ENCODE results near the gene LILRB3. TPM values are rescaled to one million over a fixed set of nuclear protein-coding genes. Genes with fewer than 3 reads are reported as not detected.

Gene LILRB3
- total RNA-seq, 1 experiment from 2014 or later = not detected

DNA sequence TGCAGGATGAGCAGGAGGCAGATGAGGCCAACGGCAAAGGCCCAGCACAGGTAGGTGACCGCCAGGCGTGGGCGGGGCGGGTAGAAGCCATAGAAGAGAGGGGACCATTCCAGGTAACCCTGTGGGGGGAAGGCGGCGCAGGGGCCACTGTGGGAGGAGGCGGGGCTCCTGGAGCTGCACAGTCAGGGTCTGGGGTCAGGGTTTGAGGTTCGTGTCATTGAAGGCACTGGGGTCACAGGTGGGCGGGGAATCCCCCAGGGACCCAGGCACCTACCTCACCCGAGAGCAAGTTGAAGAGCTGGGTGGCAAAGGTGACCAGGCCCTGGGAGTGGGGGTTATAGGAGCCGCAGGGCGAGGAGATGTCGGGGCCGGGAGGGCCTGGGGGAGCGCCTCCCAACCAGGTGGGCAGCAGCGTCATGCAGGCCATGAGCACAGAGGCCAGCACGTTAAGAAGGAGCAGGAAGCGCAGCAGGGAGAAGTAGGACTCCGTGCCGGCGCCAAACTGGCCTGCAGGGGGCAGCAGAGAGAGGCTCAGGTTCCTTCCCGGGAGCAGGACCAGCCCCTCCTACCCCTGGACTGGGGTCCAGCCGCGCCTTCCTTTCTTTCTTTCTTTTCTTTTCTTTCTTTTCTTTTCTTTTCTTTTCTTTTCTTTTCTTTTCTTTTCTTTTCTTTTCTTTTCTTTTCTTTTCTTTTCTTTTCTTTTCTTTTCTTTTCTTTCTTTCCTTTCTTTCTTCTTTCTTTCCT is 54.5 kb downstream of the LILRB3 start:
- peak; percentile 81 for DNase-seq (ENCODE audit: low read depth)

Other genes starting within 250 kb of the LILRB3 start
- 0.07 and 0.12 TPM in 2 replicates for gene CACNG6, start 231.4 kb downstream of the LILRB3 start, total RNA-seq (2014; rRNA removed; shearing (Covaris generic))
- not detected in 2 replicates for gene VSTM1, start 159.1 kb downstream of the LILRB3 start, total RNA-seq (2014; rRNA removed; shearing (Covaris generic))
- gene TARM1, start 141.6 kb downstream of the LILRB3 start, total RNA-seq (2014; rRNA removed; shearing (Covaris generic)) = not detected in 2 replicates
- gene OSCAR, start 122.2 kb downstream of the LILRB3 start, total RNA-seq (2014; rRNA removed; shearing (Covaris generic)) = not detected in 2 replicates
- 38.5 and 51.0 TPM in 2 replicates for gene NDUFA3, start 120.2 kb downstream of the LILRB3 start, total RNA-seq (2014; rRNA removed; shearing (Covaris generic))
- gene TFPT, start 107.3 kb downstream of the LILRB3 start, total RNA-seq (2014; rRNA removed; shearing (Covaris generic)) = 14.7 and 23.5 TPM in 2 replicates
- gene PRPF31, start 107.3 kb downstream of the LILRB3 start, total RNA-seq (2014; rRNA removed; shearing (Covaris generic)) = 68.7 and 90.2 TPM in 2 replicates
- 11.9 and 18.4 TPM in 2 replicates for gene CNOT3, start 85.2 kb downstream of the LILRB3 start, total RNA-seq (2014; rRNA removed; shearing (Covaris generic))
- gene LENG1, start 63.3 kb downstream of the LILRB3 start, total RNA-seq (2014; rRNA removed; shearing (Covaris generic)) = 9.1 and 15.1 TPM in 2 replicates
- gene TMC4, start 49.8 kb downstream of the LILRB3 start, total RNA-seq (2014; rRNA removed; shearing (Covaris generic)) = 0.39 TPM in 1 of 2 replicates, not detected in the other
- gene MBOAT7, start 33.4 kb downstream of the LILRB3 start, total RNA-seq (2014; rRNA removed; shearing (Covaris generic)) = 310 and 461 TPM in 2 replicates
- gene TSEN34, start 31.7 kb downstream of the LILRB3 start, total RNA-seq (2014; rRNA removed; shearing (Covaris generic)) = 116 and 173 TPM in 2 replicates
- gene RPS9, start 22.1 kb downstream of the LILRB3 start, total RNA-seq (2014; rRNA removed; shearing (Covaris generic)) = 780 and 923 TPM in 2 replicates
- not detected in 2 replicates for gene LILRA6, start 19.8 kb upstream of the LILRB3 start, total RNA-seq (2014; rRNA removed; shearing (Covaris generic))
- gene LILRB5, start 34.3 kb upstream of the LILRB3 start, total RNA-seq (2014; rRNA removed; shearing (Covaris generic)) = not detected in 2 replicates
- not detected in 2 replicates for gene LILRB2, start 58.1 kb upstream of the LILRB3 start, total RNA-seq (2014; rRNA removed; shearing (Covaris generic))
- not detected in 2 replicates for gene LILRA5, start 90.2 kb upstream of the LILRB3 start, total RNA-seq (2014; rRNA removed; shearing (Covaris generic))
- gene LILRA4, start 116.2 kb upstream of the LILRB3 start, total RNA-seq (2014; rRNA removed; shearing (Covaris generic)) = not detected in 2 replicates
- gene LAIR1, start 141.9 kb upstream of the LILRB3 start, total RNA-seq (2014; rRNA removed; shearing (Covaris generic)) = 0.15 TPM in 1 of 2 replicates, not detected in the other
- gene TTYH1, start 192.5 kb upstream of the LILRB3 start, total RNA-seq (2014; rRNA removed; shearing (Covaris generic)) = not detected in 2 replicates
- 8.6 and 10.5 TPM in 2 replicates for gene LENG8, start 226.2 kb upstream of the LILRB3 start, total RNA-seq (2014; rRNA removed; shearing (Covaris generic))
- 1.2 and 2.0 TPM in 2 replicates for gene LENG9, start 240.8 kb upstream of the LILRB3 start, total RNA-seq (2014; rRNA removed; shearing (Covaris generic))

All from M059J (cell line).